ENCODE data around the gene SORBS2. TPM values are rescaled to one million over a fixed set of nuclear protein-coding genes. Genes with fewer than 3 reads are reported as not detected.

The SORBS2 gene
- total and polyA plus RNA-seq, 4 donors = 49.1 to 83.5 (median 66.4) TPM

- H3K4me1 ChIP-seq (ENCODE audit: control insufficient read depth, insufficient read depth, low read length) = peaks cover 27% of the 10 kb centered on the region
- 47% methylated on average over 7 of the region's 8 CpGs for WGBS (ENCODE audit: insufficient coverage)
Measured at GRCh38 chr4:185540040-185540439, 272.0 kb downstream of the SORBS2 start.

GRCh38 chr4:185538806-185539205 lies 273.2 kb downstream of the SORBS2 start:
- Histone ChIP-seq H3K27ac (ENCODE audit: low read depth, low read length) (no peak overlapping the region), H3K36me3 (ENCODE audit: control insufficient read depth, insufficient read depth, low read length) (no peaks in the 10 kb centered on the region), H3K4me3 (ENCODE audit: low read depth, low read length) (no peak overlapping the region), H3K4me1 (ENCODE audit: control insufficient read depth, insufficient read depth, low read length) (peaks cover 31% of the 10 kb centered on the region), H3K9me3 (ENCODE audit: control insufficient read depth, insufficient read depth, low read length) (no peaks in the 10 kb centered on the region), H3K27me3 (ENCODE audit: control insufficient read depth, insufficient read depth, low read length) (peaks cover 14% of the 10 kb centered on the region)
- WGBS (ENCODE audit: insufficient coverage) = 60% methylated on average over 1 of the region's 1 CpG
- DNase-seq (ENCODE audit: low read depth in 4 of 6, low spot score in 6 of 6) = no peak

More at GRCh38 chr4:185540040-185540439, 272.0 kb downstream of the SORBS2 start:
- DNase-seq (ENCODE audit: low read depth in 4 of 6, low spot score in 6 of 6) = peak in 2 of 6 donors; percentile 9 to 26
- peaks cover 8% of the 10 kb centered on the region for H3K27me3 ChIP-seq (ENCODE audit: control insufficient read depth, insufficient read depth, low read length)
- H3K36me3 ChIP-seq (ENCODE audit: control insufficient read depth, insufficient read depth, low read length) = no peaks in the 10 kb centered on the region
- peak overlapping the region; percentile 79 for H3K27ac ChIP-seq (ENCODE audit: low read depth, low read length)
- no peaks in the 10 kb centered on the region for H3K9me3 ChIP-seq (ENCODE audit: control insufficient read depth, insufficient read depth, low read length)
- no peak overlapping the region for H3K4me3 ChIP-seq (ENCODE audit: low read depth, low read length)

- DNase-seq (ENCODE audit: low read depth in 4 of 6, low spot score in 6 of 6) = peak in 2 of 6 donors; percentile 51 to 74
- no peaks in the 10 kb centered on the region for H3K36me3 ChIP-seq (ENCODE audit: control insufficient read depth, insufficient read depth, low read length)
- H3K9me3 ChIP-seq (ENCODE audit: control insufficient read depth, insufficient read depth, low read length) = no peaks in the 10 kb centered on the region
- 0% methylated on average over 1 of the region's 4 CpGs for WGBS (ENCODE audit: insufficient coverage)
- H3K27me3 ChIP-seq (ENCODE audit: control insufficient read depth, insufficient read depth, low read length) = peaks cover 14% of the 10 kb centered on the region
- H3K4me1 ChIP-seq (ENCODE audit: control insufficient read depth, insufficient read depth, low read length) = peaks cover 15% of the 10 kb centered on the region
- H3K4me3 ChIP-seq (ENCODE audit: low read depth, low read length) = peak overlapping the region; percentile 32
- H3K27ac ChIP-seq (ENCODE audit: low read depth, low read length) = peak overlapping the region; percentile 51
Measured at GRCh38 chr4:185536411-185536709, 275.6 kb downstream of the SORBS2 start.

GRCh38 chr4:185535612-185536410 lies 276.2 kb downstream of the SORBS2 start:
- H3K36me3 ChIP-seq (ENCODE audit: control insufficient read depth, insufficient read depth, low read length) = no peaks in the 10 kb centered on the region
- H3K27ac ChIP-seq (ENCODE audit: low read depth, low read length) = peak overlapping the region; percentile 51
- no peak for DNase-seq (ENCODE audit: low read depth in 4 of 6, low spot score in 6 of 6)
- WGBS (ENCODE audit: insufficient coverage) = 4% methylated on average over 26 of the region's 32 CpGs
- H3K4me3 ChIP-seq (ENCODE audit: low read depth, low read length) = peak overlapping the region; percentile 32
- no peaks in the 10 kb centered on the region for H3K9me3 ChIP-seq (ENCODE audit: control insufficient read depth, insufficient read depth, low read length)
- H3K4me1 ChIP-seq (ENCODE audit: control insufficient read depth, insufficient read depth, low read length) = peaks cover 9% of the 10 kb centered on the region
- peaks cover 14% of the 10 kb centered on the region for H3K27me3 ChIP-seq (ENCODE audit: control insufficient read depth, insufficient read depth, low read length)

Small RNA genes within 50 kb of the gene (small RNA-seq; reads per million reads assigned to genes)
- not detected for gene RF00019 (ENCODE audit: low replicate concordance)

Data from spinal cord (tissue), 10 donors.